ENCODE results near the gene TRIM17.
A peak's percentile ranks its signal among the peaks of the same experiment; 100 is the strongest.

Gene TRIM17

DNA sequence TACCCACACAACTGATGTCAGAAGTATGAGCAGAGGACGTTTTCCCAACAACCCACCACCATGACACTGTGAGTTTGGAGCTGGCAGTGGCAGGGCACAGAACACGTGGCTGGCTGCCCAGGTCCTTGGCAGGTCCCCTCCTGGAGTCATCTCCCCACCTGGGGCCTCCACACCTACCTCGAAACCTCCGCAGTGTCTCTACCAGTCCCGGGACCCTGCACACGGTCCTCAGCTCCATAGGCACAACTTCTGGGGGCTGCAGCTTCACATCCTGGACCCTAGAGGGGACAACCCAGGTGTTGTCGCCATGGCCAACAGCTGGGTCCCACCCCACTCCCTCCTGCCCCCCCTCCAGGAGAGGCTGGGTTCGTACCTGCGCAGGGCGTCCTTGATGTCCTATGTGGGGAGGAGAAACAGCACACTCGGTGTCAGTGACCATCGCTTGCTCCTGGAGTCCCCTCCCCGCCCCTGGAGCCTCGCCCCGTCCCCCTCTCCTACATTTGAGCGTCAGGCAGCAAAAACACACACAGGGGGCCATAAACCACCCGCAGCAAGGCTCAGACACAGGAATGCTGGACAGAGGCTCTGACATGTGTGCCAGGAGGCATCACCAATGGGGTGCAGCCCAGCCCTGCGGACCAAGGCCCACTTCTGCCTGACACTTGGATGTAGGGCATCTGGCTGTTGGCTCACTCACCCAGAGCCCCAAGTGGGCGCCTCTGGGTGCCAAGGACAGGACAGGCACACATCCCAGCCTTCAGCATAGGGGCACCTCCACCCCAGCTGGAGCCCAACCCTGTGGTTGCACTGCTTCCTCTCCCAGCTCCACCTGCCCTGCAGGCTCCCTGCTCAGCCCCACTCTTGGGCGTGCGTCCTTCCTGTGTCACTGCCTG, 19.6 kb downstream of the TRIM17 start:
- H3K4me1 ChIP-seq (ENCODE audit: control insufficient read depth, insufficient read depth, low read length) = no peaks in the 10 kb centered on the region; the same call in 1 of the 2 replicates
- ChIA-PET POLR2A (interaction anchor here (1.0 kb wide), 1 partner anchor 9 kb away, joined by 4 read pairs; the partner anchor contains the start of gene TRIM11), CTCF (interaction anchor here (0.6 kb wide), 1 partner anchor 79 kb away, joined by 3 read pairs; no protein-coding TSS in a partner anchor)
- H3K4me3 ChIP-seq (ENCODE audit: low read depth, low read length) = no peak overlapping the region
- TF ChIP-seq ZNF112 (tag by site-specific recombination; IDR thresholded peaks at IDR 0.05) = no peak
- TF ChIP-seq ZNF677 (tag by site-specific recombination; IDR thresholded peaks at IDR 0.05) = no peak
- TF ChIP-seq, protein P1, sequence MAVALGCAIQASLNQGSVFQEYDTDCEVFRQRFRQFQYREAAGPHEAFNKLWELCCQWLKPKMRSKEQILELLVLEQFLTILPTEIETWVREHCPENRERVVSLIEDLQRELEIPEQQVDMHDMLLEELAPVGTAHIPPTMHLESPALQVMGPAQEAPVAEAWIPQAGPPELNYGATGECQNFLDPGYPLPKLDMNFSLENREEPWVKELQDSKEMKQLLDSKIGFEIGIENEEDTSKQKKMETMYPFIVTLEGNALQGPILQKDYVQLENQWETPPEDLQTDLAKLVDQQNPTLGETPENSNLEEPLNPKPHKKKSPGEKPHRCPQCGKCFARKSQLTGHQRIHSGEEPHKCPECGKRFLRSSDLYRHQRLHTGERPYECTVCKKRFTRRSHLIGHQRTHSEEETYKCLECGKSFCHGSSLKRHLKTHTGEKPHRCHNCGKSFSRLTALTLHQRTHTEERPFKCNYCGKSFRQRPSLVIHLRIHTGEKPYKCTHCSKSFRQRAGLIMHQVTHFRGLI (tag by site-specific recombination; IDR thresholded peaks at IDR 0.05) = peak; percentile 23; the same call in 1 of the 2 replicates
- 0 out of 2 replicates have a peak, but pooled peaks have one; percentile 17 for TF ChIP-seq GLIS2 (tag by site-specific recombination; IDR thresholded peaks at IDR 0.05)
- TF ChIP-seq, protein P2, sequence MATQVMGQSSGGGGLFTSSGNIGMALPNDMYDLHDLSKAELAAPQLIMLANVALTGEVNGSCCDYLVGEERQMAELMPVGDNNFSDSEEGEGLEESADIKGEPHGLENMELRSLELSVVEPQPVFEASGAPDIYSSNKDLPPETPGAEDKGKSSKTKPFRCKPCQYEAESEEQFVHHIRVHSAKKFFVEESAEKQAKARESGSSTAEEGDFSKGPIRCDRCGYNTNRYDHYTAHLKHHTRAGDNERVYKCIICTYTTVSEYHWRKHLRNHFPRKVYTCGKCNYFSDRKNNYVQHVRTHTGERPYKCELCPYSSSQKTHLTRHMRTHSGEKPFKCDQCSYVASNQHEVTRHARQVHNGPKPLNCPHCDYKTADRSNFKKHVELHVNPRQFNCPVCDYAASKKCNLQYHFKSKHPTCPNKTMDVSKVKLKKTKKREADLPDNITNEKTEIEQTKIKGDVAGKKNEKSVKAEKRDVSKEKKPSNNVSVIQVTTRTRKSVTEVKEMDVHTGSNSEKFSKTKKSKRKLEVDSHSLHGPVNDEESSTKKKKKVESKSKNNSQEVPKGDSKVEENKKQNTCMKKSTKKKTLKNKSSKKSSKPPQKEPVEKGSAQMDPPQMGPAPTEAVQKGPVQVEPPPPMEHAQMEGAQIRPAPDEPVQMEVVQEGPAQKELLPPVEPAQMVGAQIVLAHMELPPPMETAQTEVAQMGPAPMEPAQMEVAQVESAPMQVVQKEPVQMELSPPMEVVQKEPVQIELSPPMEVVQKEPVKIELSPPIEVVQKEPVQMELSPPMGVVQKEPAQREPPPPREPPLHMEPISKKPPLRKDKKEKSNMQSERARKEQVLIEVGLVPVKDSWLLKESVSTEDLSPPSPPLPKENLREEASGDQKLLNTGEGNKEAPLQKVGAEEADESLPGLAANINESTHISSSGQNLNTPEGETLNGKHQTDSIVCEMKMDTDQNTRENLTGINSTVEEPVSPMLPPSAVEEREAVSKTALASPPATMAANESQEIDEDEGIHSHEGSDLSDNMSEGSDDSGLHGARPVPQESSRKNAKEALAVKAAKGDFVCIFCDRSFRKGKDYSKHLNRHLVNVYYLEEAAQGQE (tag by site-specific recombination; IDR thresholded peaks at IDR 0.05) = 0 out of 2 replicates have a peak, but pooled peaks have one; percentile 24
- TF ChIP-seq, protein P3, sequence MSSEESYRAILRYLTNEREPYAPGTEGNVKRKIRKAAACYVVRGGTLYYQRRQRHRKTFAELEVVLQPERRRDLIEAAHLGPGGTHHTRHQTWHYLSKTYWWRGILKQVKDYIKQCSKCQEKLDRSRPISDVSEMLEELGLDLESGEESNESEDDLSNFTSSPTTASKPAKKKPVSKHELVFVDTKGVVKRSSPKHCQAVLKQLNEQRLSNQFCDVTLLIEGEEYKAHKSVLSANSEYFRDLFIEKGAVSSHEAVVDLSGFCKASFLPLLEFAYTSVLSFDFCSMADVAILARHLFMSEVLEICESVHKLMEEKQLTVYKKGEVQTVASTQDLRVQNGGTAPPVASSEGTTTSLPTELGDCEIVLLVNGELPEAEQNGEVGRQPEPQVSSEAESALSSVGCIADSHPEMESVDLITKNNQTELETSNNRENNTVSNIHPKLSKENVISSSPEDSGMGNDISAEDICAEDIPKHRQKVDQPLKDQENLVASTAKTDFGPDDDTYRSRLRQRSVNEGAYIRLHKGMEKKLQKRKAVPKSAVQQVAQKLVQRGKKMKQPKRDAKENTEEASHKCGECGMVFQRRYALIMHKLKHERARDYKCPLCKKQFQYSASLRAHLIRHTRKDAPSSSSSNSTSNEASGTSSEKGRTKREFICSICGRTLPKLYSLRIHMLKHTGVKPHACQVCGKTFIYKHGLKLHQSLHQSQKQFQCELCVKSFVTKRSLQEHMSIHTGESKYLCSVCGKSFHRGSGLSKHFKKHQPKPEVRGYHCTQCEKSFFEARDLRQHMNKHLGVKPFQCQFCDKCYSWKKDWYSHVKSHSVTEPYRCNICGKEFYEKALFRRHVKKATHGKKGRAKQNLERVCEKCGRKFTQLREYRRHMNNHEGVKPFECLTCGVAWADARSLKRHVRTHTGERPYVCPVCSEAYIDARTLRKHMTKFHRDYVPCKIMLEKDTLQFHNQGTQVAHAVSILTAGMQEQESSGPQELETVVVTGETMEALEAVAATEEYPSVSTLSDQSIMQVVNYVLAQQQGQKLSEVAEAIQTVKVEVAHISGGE (tag by site-specific recombination; conservative IDR thresholded peaks at IDR 0.05; ENCODE audit: low read depth) = no peak
- H3K36me3 ChIP-seq (ENCODE audit: control insufficient read depth in 2 of 2, insufficient read depth in 1 of 2, low read length in 2 of 2) = peaks cover 25 to 80% of the 10 kb centered on the region in 2 experiments; a peak in 2 of 3 replicates
- no peaks in the 10 kb centered on the region for H3K9me3 ChIP-seq (ENCODE audit: control insufficient read depth, insufficient read depth, low read depth, low read length)
- H3K27ac ChIP-seq (ENCODE audit: extremely low read depth, low read depth, low read length) = no peak overlapping the region

DNA sequence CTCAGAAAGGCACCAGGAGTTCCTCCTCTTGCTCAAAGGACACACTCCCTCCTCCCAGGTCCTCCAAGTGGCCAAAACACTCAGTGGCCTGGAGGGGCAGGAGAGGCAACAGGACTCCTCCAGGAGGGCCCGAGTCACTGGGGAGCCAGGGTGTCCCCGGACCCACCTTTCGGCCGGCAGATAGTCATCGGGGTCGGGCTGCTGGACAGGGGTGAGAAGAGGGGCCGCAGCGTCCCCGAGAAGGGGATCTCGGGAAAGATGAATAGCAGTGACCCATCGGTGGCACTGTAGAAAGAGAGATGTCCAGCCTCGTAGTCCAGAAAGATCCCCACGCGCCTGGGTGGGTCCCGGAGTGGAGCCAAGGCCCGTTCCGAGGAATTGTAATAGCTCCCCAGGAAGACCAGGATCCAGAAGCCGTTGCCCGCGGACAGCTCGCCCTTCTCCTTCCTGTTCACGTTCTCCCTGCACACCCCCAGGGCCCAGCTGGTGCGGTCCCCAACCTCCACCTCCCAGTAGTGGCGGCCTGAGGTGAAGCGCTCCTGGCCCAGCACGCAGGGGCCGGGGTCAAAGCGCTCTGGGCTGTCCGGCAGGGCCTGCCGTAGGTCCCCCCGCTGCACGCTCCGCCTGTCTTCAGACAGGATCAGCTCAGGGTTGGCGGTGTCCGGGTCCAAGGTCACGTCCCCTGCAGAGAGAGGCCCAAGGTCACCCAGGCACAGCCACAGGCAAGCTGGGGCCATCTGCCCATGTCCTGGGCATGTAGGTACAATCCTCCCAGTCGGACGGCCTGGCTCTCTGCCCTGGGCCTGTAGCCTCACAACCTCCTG, 21.9 kb downstream of the TRIM17 start:
- POLR2A ChIA-PET = interaction anchor here (0.7 to 1.0 kb wide), 3 partner anchors 9 to 423 kb away, joined by 3 to 5 read pairs (median 3); partner anchors contain the start of gene TRIM11
- no peaks in the 10 kb centered on the region for H3K9me3 ChIP-seq (ENCODE audit: control insufficient read depth, insufficient read depth, low read depth, low read length)
- H3K27ac ChIP-seq (ENCODE audit: extremely low read depth, low read depth, low read length) = no peak overlapping the region
- H3K4me3 ChIP-seq (ENCODE audit: low read depth, low read length) = no peak overlapping the region
- H3K4me1 ChIP-seq (ENCODE audit: control insufficient read depth, insufficient read depth, low read length) = no peaks in the 10 kb centered on the region; the same call in 1 of the 2 replicates
- TF ChIP-seq, protein P4, sequence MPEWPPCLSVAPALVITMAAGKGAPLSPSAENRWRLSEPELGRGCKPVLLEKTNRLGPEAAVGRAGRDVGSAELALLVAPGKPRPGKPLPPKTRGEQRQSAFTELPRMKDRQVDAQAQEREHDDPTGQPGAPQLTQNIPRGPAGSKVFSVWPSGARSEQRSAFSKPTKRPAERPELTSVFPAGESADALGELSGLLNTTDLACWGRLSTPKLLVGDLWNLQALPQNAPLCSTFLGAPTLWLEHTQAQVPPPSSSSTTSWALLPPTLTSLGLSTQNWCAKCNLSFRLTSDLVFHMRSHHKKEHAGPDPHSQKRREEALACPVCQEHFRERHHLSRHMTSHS (tag by site-specific recombination; IDR thresholded peaks at IDR 0.05) = no peak
- TF ChIP-seq ZNF776 (tag by site-specific recombination; IDR thresholded peaks at IDR 0.05; ENCODE audit: borderline replicate concordance) = no peak
- TF ChIP-seq BCL11A (tag by site-specific recombination; IDR thresholded peaks at IDR 0.05; ENCODE audit: low read depth) = peak; percentile 33; the same call in 1 of the 2 replicates
- TF ChIP-seq, protein P5, sequence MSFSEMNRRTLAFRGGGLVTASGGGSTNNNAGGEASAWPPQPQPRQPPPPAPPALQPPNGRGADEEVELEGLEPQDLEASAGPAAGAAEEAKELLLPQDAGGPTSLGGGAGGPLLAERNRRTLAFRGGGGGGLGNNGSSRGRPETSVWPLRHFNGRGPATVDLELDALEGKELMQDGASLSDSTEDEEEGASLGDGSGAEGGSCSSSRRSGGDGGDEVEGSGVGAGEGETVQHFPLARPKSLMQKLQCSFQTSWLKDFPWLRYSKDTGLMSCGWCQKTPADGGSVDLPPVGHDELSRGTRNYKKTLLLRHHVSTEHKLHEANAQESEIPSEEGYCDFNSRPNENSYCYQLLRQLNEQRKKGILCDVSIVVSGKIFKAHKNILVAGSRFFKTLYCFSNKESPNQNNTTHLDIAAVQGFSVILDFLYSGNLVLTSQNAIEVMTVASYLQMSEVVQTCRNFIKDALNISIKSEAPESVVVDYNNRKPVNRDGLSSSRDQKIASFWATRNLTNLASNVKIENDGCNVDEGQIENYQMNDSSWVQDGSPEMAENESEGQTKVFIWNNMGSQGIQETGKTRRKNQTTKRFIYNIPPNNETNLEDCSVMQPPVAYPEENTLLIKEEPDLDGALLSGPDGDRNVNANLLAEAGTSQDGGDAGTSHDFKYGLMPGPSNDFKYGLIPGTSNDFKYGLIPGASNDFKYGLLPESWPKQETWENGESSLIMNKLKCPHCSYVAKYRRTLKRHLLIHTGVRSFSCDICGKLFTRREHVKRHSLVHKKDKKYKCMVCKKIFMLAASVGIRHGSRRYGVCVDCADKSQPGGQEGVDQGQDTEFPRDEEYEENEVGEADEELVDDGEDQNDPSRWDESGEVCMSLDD (tag by site-specific recombination; IDR thresholded peaks at IDR 0.05) = no peak
- TF ChIP-seq ZBTB20 (tag by site-specific recombination; IDR thresholded peaks at IDR 0.05) = no peak
- no peak for TF ChIP-seq ZNF221 (tag by site-specific recombination; IDR thresholded peaks at IDR 0.05; ENCODE audit: borderline replicate concordance)
- no peak for TF ChIP-seq ZNF544 (tag by site-specific recombination; IDR thresholded peaks at IDR 0.05)
- no peak for TF ChIP-seq ZNF354C (tag by site-specific recombination; IDR thresholded peaks at IDR 0.05; ENCODE audit: borderline replicate concordance, low read depth)
- peaks cover 25 to 58% of the 10 kb centered on the region in 2 experiments; a peak in 2 of 3 replicates for H3K36me3 ChIP-seq (ENCODE audit: control insufficient read depth in 2 of 2, insufficient read depth in 1 of 2, low read length in 2 of 2)
- CTCF ChIA-PET = interaction anchor here (0.6 kb wide), 1 partner anchor 63 kb away, joined by 3 read pairs; a partner anchor contains a TSS

Data from HEK293 (cell line).